ENCODE data around the gene REG1A.

GRCh38 chr2:79087785-79088364 lies 32.4 kb upstream of the REG1A start, which contains the start of gene REG1B:
- TF ChIP-seq REST (IDR thresholded peaks at IDR 0.05; ENCODE audit: low read depth) = no peak
- no peak for TF ChIP-seq FOXM1 (IDR thresholded peaks at IDR 0.05; ENCODE audit: borderline replicate concordance, low read depth)
- TF ChIP-seq RAD21 (IDR thresholded peaks at IDR 0.05; ENCODE audit: low read depth) = no peak

Data from Ishikawa (cell line).